Peyer's patch (tissue), 4 donors: ENCODE results near the gene SLC7A9. TPM values are rescaled to one million over a fixed set of nuclear protein-coding genes. Genes with fewer than 3 reads are reported as not detected.

Experiments
- DNase-seq, 3 donors: peaks; one replicate each; pipeline ENCODE4 v3.0.0-alpha.2; 2017 to 2019
- H3K27ac ChIP-seq, 4 donors: fragments of 200-600 bp; sonication (generic); one replicate each; pipeline ENCODE4 v1.5.1; 2016 to 2019
- H3K27me3 ChIP-seq, 2 donors: fragments of 200-600 bp; sonication (generic); one replicate each; pipeline ENCODE4 v1.5.1; 2019
- H3K36me3 ChIP-seq, 3 donors: fragments of 200-600 bp; sonication (generic); one replicate each; pipeline ENCODE4 v1.5.1; 2016 to 2019
- H3K4me1 ChIP-seq, 4 donors: fragments of 200-600 bp; sonication (generic); one replicate each; pipeline ENCODE4 v1.5.1; 2016 to 2019
- H3K4me3 ChIP-seq, 4 donors: fragments of 200-600 bp; sonication (generic); 1 replicate in 3 of 4; 2 replicates in 1 of 4; pipeline ENCODE4 v1.5.1; 2016 to 2019; ENCODE audit warnings: mild to moderate bottlenecking in 1 of 4
- H3K9me3 ChIP-seq, 4 donors: fragments of 200-600 bp; sonication (generic); one replicate each; pipeline ENCODE4 v1.5.1; 2016 to 2019; ENCODE audit warnings: mild to moderate bottlenecking in 1 of 4
- CTCF ChIP-seq, 6 experiments: fragments of 450-650 bp in 4 of 6; fragments of 200-600 bp in 2 of 6; sonication (generic) in 1 of 6; IDR thresholded peaks; one replicate each; pipeline ENCODE4 v1.5.1; 2017 to 2019; ENCODE audit warnings: antibody characterized with exemption in 6 of 6, mild to moderate bottlenecking in 3 of 6, moderate library complexity in 1 of 6
- POLR2A ChIP-seq, 2 donors: fragments of 450-650 bp; IDR thresholded peaks; one replicate each; pipeline ENCODE4 v1.5.1; 2017; ENCODE audit warnings: antibody characterized with exemption in 2 of 2, mild to moderate bottlenecking in 2 of 2, moderate library complexity in 2 of 2
- total RNA-seq, 4 donors: library from RNA; depleted of rRNA; stranded (reverse); fragments of >200 nt; gene quantifications; one replicate each; pipeline ENCODE4 v1.1.0, GENCODE V29; 2016

SLC7A9 gene
- total RNA-seq, 4 donors from 2014 or later: 22.3 to 1,183 (median 609) TPM

DNA sequence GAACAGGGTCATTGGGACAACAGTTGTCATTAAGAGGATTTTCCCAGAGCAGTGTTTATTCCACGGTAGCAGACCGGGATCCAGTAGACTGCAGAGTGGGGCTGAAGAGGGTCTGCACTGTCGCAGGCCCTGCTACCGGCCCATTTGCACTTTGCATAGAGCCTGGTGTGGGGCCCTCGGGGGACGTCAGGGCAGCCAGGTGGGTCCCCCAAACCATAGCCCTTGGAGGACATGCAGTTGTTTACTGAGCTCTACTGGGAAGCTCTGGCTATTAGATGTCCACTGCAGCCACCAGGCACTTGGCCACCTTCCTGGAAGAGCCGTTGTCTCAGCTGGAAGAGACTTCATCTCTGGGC lies 45.8 kb downstream of the SLC7A9 start:
- Histone ChIP-seq H3K27me3 (no peaks in the 10 kb centered on the region), H3K27ac (no peak overlapping the region), H3K4me3 (no peak overlapping the region), H3K4me1 (no peaks in the 10 kb centered on the region), H3K36me3 (peaks cover 0 to 10% (median 0%) of the 10 kb centered on the region in 3 donors), H3K9me3 (no peaks in the 10 kb centered on the region)
- TF ChIP-seq CTCF (IDR thresholded peaks at IDR 0.05) (no peak), POLR2A (IDR thresholded peaks at IDR 0.05) (no peak)
- DNase-seq: no peak

- no peaks in the 10 kb centered on the region for H3K9me3 ChIP-seq
- no peaks in the 10 kb centered on the region for H3K27me3 ChIP-seq
- H3K4me1 ChIP-seq: no peaks in the 10 kb centered on the region
- H3K27ac ChIP-seq: no peak overlapping the region
- TF ChIP-seq CTCF (IDR thresholded peaks at IDR 0.05) (no peak), POLR2A (IDR thresholded peaks at IDR 0.05) (no peak)
- no peak overlapping the region for H3K4me3 ChIP-seq
- DNase-seq: no peak
- H3K36me3 ChIP-seq: peaks cover 0 to 4% (median 0%) of the 10 kb centered on the region in 3 donors
Measured at GRCh38 chr19:32822916-32823746, 46.4 kb downstream of the SLC7A9 start.

DNA sequence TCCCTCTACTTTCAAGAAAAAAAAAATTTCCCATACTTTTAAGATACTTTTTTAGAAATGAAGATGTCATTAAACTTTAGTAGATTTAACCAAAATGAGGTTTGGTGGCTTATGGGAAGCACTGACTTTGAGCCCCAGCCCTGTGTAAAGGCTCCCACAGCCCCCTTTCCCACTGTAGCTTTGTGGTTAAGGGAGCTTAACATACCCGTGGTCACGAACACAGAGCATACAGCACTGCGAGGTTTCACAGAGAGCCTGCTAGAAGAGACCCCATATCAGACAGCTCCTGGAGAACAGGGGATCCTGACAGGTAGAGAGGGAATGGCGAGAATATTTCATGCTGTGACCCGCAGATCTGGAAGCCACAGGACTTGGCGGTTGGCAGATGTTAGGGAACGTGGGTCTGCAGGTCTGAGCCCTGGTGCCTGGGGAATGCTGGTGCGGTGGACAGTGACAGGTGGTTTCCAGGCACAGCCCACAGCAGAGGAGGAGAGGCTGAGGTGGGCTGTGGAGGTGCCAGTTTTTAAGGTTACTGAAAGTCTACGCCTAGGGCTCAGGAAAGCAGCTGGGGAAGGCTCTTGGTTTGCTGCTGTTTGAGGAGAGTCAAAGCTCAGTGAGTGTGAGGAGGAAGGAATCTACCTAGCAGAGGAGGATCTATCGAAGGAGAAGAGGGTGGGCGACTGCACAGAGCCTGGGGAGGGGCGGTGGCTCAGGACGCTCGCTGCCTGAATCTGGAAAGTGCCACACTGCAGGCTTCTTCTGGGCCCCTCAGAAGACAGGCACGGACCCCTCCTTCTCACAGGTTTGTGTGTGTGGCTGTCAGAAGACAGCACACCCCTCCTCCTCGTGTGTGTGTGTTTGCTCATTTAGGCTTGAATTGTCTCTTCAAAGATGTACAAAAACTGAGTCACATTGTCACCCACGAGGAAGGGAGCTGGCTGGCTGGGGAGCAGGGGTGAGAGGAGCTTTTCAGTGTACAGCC lies 49.9 kb downstream of the SLC7A9 start:
- H3K36me3 ChIP-seq: no peaks in the 10 kb centered on the region
- H3K27me3 ChIP-seq: no peaks in the 10 kb centered on the region
- H3K27ac ChIP-seq: no peak overlapping the region
- no peaks in the 10 kb centered on the region for H3K9me3 ChIP-seq
- no peak for TF ChIP-seq POLR2A (IDR thresholded peaks at IDR 0.05)
- H3K4me1 ChIP-seq: no peaks in the 10 kb centered on the region
- DNase-seq: no peak
- H3K4me3 ChIP-seq: no peak overlapping the region

DNA sequence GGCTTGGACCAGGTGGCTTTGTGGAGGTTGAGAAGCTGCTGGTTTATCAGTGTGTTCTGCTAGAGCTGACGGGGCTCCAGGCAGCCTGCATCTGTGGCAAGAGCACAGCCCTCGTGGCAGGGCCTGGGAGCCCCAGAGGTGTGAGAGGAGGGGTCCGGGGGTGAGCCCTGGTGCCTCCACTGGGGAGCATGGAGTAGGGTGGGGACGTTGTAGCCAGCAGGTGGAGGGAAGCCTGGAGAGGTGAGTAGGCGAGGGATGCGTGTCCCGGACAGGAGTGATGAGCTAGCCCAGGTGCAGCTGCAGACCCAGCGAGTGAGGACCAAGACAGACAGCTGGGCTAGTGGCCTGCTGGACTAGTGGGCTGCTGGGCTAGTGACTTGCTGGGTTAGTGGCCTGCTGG lies 51.0 kb downstream of the SLC7A9 start:
- H3K36me3 ChIP-seq: no peaks in the 10 kb centered on the region
- H3K27me3 ChIP-seq: no peaks in the 10 kb centered on the region
- no peak overlapping the region for H3K27ac ChIP-seq
- TF ChIP-seq POLR2A (IDR thresholded peaks at IDR 0.05): no peak
- TF ChIP-seq CTCF (IDR thresholded peaks at IDR 0.05): no peak
- DNase-seq: no peak
- no peaks in the 10 kb centered on the region for H3K4me1 ChIP-seq
- H3K4me3 ChIP-seq: no peak overlapping the region
- H3K9me3 ChIP-seq: no peaks in the 10 kb centered on the region

GRCh38 chr19:32817569-32818476 lies 51.7 kb downstream of the SLC7A9 start:
- Histone ChIP-seq H3K36me3 (no peaks in the 10 kb centered on the region), H3K4me1 (no peaks in the 10 kb centered on the region), H3K4me3 (no peak overlapping the region), H3K27me3 (no peaks in the 10 kb centered on the region), H3K27ac (no peak overlapping the region), H3K9me3 (no peaks in the 10 kb centered on the region)
- peak in 2 of 3 donors; percentile 67 to 75 for DNase-seq
- no peak for TF ChIP-seq POLR2A (IDR thresholded peaks at IDR 0.05)
- TF ChIP-seq CTCF (IDR thresholded peaks at IDR 0.05): no peak
